ENCODE results near the gene VSTM1. TPM values are rescaled to one million over a fixed set of nuclear protein-coding genes. Genes with fewer than 3 reads are reported as not detected.

VSTM1 gene
- total RNA-seq, 1 experiment from 2014 or later = not detected

DNA sequence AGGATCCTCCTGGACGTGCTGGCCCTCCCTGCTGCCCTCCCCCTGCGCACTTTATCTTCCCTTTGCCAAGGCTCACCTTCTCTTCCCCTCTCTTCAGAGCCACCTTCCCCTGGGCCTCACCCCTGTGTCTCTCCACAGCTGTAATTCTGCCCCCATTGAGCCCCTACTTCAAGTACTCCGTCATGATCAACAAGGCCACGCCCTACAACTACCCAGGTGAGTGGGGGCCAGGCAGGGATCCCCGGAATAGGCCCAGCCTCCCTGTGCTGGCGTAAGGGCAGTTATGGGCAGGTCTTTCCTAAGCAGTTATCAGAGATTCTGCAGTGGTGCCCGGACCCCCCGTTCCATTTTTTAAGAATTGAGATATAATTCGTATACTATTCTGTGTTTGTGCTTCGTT, 42.1 kb upstream of the VSTM1 start:
- ATAC-seq (no peak), DNase-seq (ENCODE audit: low spot score) (no peak)
- Mint-ChIP-seq H3K9me3 (no peaks in the 10 kb centered on the region), H3K27ac (no peak overlapping the region), H3K27me3 (ENCODE audit: low read depth) (no peaks in the 10 kb centered on the region; the same call in 1 of the 2 replicates), H3K36me3 (peaks cover 46% of the 10 kb centered on the region), H3K4me1 (peaks cover 3% of the 10 kb centered on the region), H3K4me3 (no peak overlapping the region)
- CTCF ChIA-PET = no interaction called here
- POLR2A ChIA-PET = no interaction called here
- TF ChIP-seq ZNF121 (CRISPR knock-in tag; IDR thresholded peaks at IDR 0.05) (no peak), GABPB1 (CRISPR knock-in tag; IDR thresholded peaks at IDR 0.05) (no peak), ELF4 (CRISPR knock-in tag; IDR thresholded peaks at IDR 0.05; ENCODE audit: low read depth) (no peak), ZNF423 (CRISPR knock-in tag; IDR thresholded peaks at IDR 0.05) (no peak), NR1H2 (CRISPR knock-in tag; IDR thresholded peaks at IDR 0.05) (no peak), CREM (CRISPR knock-in tag; IDR thresholded peaks at IDR 0.05) (no peak), FOXK1 (CRISPR knock-in tag; IDR thresholded peaks at IDR 0.05) (no peak), GTF2I (CRISPR knock-in tag; conservative IDR thresholded peaks at IDR 0.05) (no peak)
- TF ChIP-seq, protein P1, sequence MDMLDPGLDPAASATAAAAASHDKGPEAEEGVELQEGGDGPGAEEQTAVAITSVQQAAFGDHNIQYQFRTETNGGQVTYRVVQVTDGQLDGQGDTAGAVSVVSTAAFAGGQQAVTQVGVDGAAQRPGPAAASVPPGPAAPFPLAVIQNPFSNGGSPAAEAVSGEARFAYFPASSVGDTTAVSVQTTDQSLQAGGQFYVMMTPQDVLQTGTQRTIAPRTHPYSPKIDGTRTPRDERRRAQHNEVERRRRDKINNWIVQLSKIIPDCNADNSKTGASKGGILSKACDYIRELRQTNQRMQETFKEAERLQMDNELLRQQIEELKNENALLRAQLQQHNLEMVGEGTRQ (CRISPR knock-in tag; IDR thresholded peaks at IDR 0.05) = no peak
- TF ChIP-seq, protein P2, sequence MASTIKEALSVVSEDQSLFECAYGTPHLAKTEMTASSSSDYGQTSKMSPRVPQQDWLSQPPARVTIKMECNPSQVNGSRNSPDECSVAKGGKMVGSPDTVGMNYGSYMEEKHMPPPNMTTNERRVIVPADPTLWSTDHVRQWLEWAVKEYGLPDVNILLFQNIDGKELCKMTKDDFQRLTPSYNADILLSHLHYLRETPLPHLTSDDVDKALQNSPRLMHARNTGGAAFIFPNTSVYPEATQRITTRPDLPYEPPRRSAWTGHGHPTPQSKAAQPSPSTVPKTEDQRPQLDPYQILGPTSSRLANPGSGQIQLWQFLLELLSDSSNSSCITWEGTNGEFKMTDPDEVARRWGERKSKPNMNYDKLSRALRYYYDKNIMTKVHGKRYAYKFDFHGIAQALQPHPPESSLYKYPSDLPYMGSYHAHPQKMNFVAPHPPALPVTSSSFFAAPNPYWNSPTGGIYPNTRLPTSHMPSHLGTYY (CRISPR knock-in tag; IDR thresholded peaks at IDR 0.05) = no peak
- TF ChIP-seq, protein P3, sequence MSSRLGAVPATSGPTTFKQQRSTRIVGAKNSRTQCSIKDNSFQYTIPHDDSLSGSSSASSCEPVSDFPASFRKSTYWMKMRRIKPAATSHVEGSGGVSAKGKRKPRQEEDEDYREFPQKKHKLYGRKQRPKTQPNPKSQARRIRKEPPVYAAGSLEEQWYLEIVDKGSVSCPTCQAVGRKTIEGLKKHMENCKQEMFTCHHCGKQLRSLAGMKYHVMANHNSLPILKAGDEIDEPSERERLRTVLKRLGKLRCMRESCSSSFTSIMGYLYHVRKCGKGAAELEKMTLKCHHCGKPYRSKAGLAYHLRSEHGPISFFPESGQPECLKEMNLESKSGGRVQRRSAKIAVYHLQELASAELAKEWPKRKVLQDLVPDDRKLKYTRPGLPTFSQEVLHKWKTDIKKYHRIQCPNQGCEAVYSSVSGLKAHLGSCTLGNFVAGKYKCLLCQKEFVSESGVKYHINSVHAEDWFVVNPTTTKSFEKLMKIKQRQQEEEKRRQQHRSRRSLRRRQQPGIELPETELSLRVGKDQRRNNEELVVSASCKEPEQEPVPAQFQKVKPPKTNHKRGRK (CRISPR knock-in tag; IDR thresholded peaks at IDR 0.05; ENCODE audit: borderline replicate concordance) = no peak
- TF ChIP-seq, protein P4, sequence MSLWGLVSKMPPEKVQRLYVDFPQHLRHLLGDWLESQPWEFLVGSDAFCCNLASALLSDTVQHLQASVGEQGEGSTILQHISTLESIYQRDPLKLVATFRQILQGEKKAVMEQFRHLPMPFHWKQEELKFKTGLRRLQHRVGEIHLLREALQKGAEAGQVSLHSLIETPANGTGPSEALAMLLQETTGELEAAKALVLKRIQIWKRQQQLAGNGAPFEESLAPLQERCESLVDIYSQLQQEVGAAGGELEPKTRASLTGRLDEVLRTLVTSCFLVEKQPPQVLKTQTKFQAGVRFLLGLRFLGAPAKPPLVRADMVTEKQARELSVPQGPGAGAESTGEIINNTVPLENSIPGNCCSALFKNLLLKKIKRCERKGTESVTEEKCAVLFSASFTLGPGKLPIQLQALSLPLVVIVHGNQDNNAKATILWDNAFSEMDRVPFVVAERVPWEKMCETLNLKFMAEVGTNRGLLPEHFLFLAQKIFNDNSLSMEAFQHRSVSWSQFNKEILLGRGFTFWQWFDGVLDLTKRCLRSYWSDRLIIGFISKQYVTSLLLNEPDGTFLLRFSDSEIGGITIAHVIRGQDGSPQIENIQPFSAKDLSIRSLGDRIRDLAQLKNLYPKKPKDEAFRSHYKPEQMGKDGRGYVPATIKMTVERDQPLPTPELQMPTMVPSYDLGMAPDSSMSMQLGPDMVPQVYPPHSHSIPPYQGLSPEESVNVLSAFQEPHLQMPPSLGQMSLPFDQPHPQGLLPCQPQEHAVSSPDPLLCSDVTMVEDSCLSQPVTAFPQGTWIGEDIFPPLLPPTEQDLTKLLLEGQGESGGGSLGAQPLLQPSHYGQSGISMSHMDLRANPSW (CRISPR knock-in tag; conservative IDR thresholded peaks at IDR 0.05; ENCODE audit: low read depth) = no peak
- TF ChIP-seq, protein P5, sequence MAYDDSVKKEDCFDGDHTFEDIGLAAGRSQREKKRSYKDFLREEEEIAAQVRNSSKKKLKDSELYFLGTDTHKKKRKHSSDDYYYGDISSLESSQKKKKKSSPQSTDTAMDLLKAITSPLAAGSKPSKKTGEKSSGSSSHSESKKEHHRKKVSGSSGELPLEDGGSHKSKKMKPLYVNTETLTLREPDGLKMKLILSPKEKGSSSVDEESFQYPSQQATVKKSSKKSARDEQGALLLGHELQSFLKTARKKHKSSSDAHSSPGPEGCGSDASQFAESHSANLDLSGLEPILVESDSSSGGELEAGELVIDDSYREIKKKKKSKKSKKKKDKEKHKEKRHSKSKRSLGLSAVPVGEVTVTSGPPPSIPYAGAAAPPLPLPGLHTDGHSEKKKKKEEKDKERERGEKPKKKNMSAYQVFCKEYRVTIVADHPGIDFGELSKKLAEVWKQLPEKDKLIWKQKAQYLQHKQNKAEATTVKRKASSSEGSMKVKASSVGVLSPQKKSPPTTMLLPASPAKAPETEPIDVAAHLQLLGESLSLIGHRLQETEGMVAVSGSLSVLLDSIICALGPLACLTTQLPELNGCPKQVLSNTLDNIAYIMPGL (CRISPR knock-in tag; IDR thresholded peaks at IDR 0.05) = no peak
- TF ChIP-seq, protein P6, sequence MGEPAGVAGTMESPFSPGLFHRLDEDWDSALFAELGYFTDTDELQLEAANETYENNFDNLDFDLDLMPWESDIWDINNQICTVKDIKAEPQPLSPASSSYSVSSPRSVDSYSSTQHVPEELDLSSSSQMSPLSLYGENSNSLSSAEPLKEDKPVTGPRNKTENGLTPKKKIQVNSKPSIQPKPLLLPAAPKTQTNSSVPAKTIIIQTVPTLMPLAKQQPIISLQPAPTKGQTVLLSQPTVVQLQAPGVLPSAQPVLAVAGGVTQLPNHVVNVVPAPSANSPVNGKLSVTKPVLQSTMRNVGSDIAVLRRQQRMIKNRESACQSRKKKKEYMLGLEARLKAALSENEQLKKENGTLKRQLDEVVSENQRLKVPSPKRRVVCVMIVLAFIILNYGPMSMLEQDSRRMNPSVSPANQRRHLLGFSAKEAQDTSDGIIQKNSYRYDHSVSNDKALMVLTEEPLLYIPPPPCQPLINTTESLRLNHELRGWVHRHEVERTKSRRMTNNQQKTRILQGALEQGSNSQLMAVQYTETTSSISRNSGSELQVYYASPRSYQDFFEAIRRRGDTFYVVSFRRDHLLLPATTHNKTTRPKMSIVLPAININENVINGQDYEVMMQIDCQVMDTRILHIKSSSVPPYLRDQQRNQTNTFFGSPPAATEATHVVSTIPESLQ (CRISPR knock-in tag; IDR thresholded peaks at IDR 0.05) = no peak
